Sigmoid colon (tissue), 4 donors: ENCODE measurements around the gene GAN.

Experiments
- EP300 ChIP-seq, 4 donors: sonication (generic); formaldehyde crosslinking; IDR thresholded peaks; one replicate each; pipeline ENCODE4 v1.6.1; 2017; ENCODE audit warnings: antibody characterized with exemption in 4 of 4
- TF ChIP-seq, protein P1 (sequence below), 4 experiments: fragments of 450-650 bp in 3 of 4; fragments of 200-600 bp in 1 of 4; IDR thresholded peaks; one replicate each; pipeline ENCODE4 v1.5.1; 2016 to 2019; ENCODE audit warnings: antibody characterized with exemption in 4 of 4, mild to moderate bottlenecking in 3 of 4, moderate library complexity in 2 of 4

DNA sequence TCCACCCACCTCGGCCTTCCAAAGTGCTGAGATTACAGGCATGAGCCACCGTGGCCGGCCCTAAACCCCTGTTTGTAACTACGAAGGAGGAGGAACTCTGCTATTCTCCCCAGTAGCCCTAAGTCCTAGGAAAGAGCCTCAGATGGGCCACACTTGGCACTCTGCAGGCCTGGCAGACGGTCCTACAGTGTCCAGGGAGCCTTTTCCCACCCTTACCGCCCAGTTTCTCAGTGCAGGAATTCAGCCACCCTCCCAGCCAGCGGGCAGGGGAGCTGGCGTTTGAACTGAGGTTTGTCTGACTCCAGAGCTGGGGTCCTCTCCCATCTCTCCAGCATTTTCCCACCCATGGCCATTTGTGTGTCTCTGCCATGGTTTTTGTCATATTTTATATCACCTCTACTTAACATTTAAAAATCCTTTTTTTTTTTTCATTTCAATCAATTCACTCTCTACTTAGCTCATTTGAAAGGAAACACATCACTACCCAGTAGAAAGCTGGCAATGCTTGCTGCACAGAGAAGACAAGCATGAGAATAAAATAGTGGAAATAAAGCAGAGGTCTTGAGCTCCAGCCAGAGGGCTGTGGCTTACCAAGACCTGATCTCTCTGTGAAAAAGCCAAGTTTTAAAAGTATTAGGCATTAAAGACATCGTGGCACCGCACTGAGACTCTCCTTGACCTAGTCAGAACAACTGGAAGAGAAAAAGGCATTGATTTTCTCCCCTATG is 41.4 kb upstream of the GAN start:
- peak in 3 of 4 donors; percentile 40 to 43 (median 42) for TF ChIP-seq EP300 (IDR thresholded peaks at IDR 0.05)
- TF ChIP-seq, protein P1, sequence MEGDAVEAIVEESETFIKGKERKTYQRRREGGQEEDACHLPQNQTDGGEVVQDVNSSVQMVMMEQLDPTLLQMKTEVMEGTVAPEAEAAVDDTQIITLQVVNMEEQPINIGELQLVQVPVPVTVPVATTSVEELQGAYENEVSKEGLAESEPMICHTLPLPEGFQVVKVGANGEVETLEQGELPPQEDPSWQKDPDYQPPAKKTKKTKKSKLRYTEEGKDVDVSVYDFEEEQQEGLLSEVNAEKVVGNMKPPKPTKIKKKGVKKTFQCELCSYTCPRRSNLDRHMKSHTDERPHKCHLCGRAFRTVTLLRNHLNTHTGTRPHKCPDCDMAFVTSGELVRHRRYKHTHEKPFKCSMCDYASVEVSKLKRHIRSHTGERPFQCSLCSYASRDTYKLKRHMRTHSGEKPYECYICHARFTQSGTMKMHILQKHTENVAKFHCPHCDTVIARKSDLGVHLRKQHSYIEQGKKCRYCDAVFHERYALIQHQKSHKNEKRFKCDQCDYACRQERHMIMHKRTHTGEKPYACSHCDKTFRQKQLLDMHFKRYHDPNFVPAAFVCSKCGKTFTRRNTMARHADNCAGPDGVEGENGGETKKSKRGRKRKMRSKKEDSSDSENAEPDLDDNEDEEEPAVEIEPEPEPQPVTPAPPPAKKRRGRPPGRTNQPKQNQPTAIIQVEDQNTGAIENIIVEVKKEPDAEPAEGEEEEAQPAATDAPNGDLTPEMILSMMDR (IDR thresholded peaks at IDR 0.05) = no peak
